GM12878 (cell line): Measurements from ENCODE around the gene SRP68.

Source experiments
- CHD2 ChIP-seq: IDR thresholded peaks from 2 replicates; pipeline ENCODE4 v1.6.1; 2011; ENCODE audit warnings: low read depth, low read length, improper control_type of control experiment, borderline replicate concordance
- CUX1 ChIP-seq: IDR thresholded peaks from 2 replicates; pipeline ENCODE4 v1.6.1; 2012; ENCODE audit warnings: improper control_type of control experiment, low read depth, low read length; ENCODE audit not compliant: insufficient replicate concordance
- MAX ChIP-seq: IDR thresholded peaks from 2 replicates; pipeline ENCODE4 v1.6.1; 2012; ENCODE audit warnings: low read depth, low read length, improper control_type of control experiment
- RAD21 ChIP-seq: IDR thresholded peaks from 2 replicates; pipeline ENCODE4 v1.6.1; 2011; ENCODE audit warnings: mild to moderate bottlenecking, low read depth, low read length, moderate library complexity; ENCODE audit not compliant: insufficient read depth
- RBBP5 ChIP-seq: fragments of 200-600 bp; sonication (generic); conservative IDR thresholded peaks from 2 replicates; pipeline ENCODE4 v1.6.1; 2016

- TF ChIP-seq CUX1 (no peak), RAD21 (no peak), MAX (no peak), RBBP5 (no peak), CHD2 (no peak)
Measured at GRCh38 chr17:76009447-76009846, 62.9 kb downstream of the SRP68 start.
